HepG2 (cell line): ENCODE results near the gene LMF2. TPM values are rescaled to one million over a fixed set of nuclear protein-coding genes. Genes with fewer than 3 reads are reported as not detected.

Source experiments
- AHDC1 ChIP-seq: sonication (generic); formaldehyde crosslinking; IDR thresholded peaks from 2 replicates; pipeline ENCODE4 v1.5.1; 2020; ENCODE audit warnings: mild to moderate bottlenecking, missing genetic modification reagents, borderline replicate concordance
- DBP ChIP-seq: sonication (generic); formaldehyde crosslinking; IDR thresholded peaks from 2 replicates; pipeline ENCODE4 v1.4.0; 2020; ENCODE audit warnings: missing genetic modification reagents; ENCODE audit errors: not compliant biosample characterization
- FOXM1 ChIP-seq: sonication (generic); formaldehyde crosslinking; IDR thresholded peaks from 2 replicates; pipeline ENCODE4 v1.5.0; 2020; ENCODE audit warnings: missing genetic modification reagents
- HOXA9 ChIP-seq: sonication (generic); formaldehyde crosslinking; IDR thresholded peaks from 2 replicates; pipeline ENCODE4 v1.8.1; 2022; ENCODE audit warnings: missing genetic modification reagents, mild to moderate bottlenecking, moderate library complexity, borderline replicate concordance
- IRF9 ChIP-seq: sonication (generic); formaldehyde crosslinking; IDR thresholded peaks from 2 replicates; pipeline ENCODE4 v1.8.0; 2022; ENCODE audit warnings: missing genetic modification reagents, mild to moderate bottlenecking, borderline replicate concordance
- IRX3 ChIP-seq: sonication (generic); formaldehyde crosslinking; IDR thresholded peaks from 2 replicates; pipeline ENCODE4 v1.8.1; 2023; ENCODE audit warnings: mild to moderate bottlenecking, low read depth, missing genetic modification reagents, borderline replicate concordance
- JARID2 ChIP-seq: sonication (generic); formaldehyde crosslinking; IDR thresholded peaks from 2 replicates; pipeline ENCODE4 v1.8.1; 2023; ENCODE audit warnings: missing genetic modification reagents, inconsistent platforms; ENCODE audit not compliant: insufficient replicate concordance
- KMT2A ChIP-seq: sonication (generic); formaldehyde crosslinking; IDR thresholded peaks from 2 replicates; pipeline ENCODE4 v1.4.0; 2020; ENCODE audit warnings: missing genetic modification reagents
- MYNN ChIP-seq: sonication (generic); formaldehyde crosslinking; IDR thresholded peaks from 2 replicates; pipeline ENCODE4 v1.4.0; 2020; ENCODE audit warnings: mild to moderate bottlenecking, low read depth, missing genetic modification reagents
- THRA ChIP-seq: sonication (generic); formaldehyde crosslinking; IDR thresholded peaks from 2 replicates; pipeline ENCODE4 v1.4.0; 2020; ENCODE audit warnings: missing genetic modification reagents, borderline replicate concordance
- ZBTB25 ChIP-seq: IDR thresholded peaks from 2 replicates; pipeline ENCODE4 v1.6.1; 2018; ENCODE audit warnings: missing genetic modification reagents
- ZFP1 ChIP-seq: IDR thresholded peaks from 2 replicates; pipeline ENCODE4 v1.6.1; 2016
- ZNF367 ChIP-seq: sonication (generic); formaldehyde crosslinking; IDR thresholded peaks from 2 replicates; pipeline ENCODE4 v1.4.0; 2020; ENCODE audit warnings: missing genetic modification reagents, borderline replicate concordance
- ZNF451 ChIP-seq: sonication (generic); formaldehyde crosslinking; IDR thresholded peaks from 2 replicates; pipeline ENCODE4 v1.5.0; 2020; ENCODE audit warnings: mild to moderate bottlenecking, missing genetic modification reagents
- ZNF567 ChIP-seq: sonication (generic); formaldehyde crosslinking; IDR thresholded peaks from 2 replicates; pipeline ENCODE4 v1.8.1; 2023; ENCODE audit warnings: mild to moderate bottlenecking, missing genetic modification reagents, borderline replicate concordance
- ZSCAN5A ChIP-seq: sonication (generic); formaldehyde crosslinking; IDR thresholded peaks from 2 replicates; pipeline ENCODE4 v1.8.0; 2022; ENCODE audit warnings: mild to moderate bottlenecking, missing genetic modification reagents, borderline replicate concordance
- polyA plus RNA-seq, 8 experiments: library from polyadenylated mRNA; depleted of rRNA in 3 of 8; stranded (reverse) in 7 of 8; unstranded in 1 of 8; fragments of >200 nt; fragmentation: Illumina TruSeq in 4 of 8; extraction: Trizol in 4 of 8; gene quantifications; 2 replicates each; pipeline versions ENCODE4 v1.2.1 to v1.2.3, GENCODE V29; 2011 to 2016; ENCODE audit warnings: low read depth in 4 of 8, missing spikeins in 1 of 8, mixed read lengths in 1 of 8; ENCODE audit not compliant: insufficient read depth in 1 of 8
- total RNA-seq, 5 experiments: library from RNA; depleted of rRNA; stranded (reverse); fragments of >200 nt; fragmentation: Illumina TruSeq; extraction: Trizol; gene quantifications; 2 replicates each; pipeline ENCODE4 v1.2.3, GENCODE V29; 2016; ENCODE audit warnings: low read depth in 1 of 5

LMF2 gene
- total and polyA plus RNA-seq, 2 of the 13 experiments (the other 11 are each of a cell fraction or from before 2014, with no cell fraction given) = 23.3 to 30.6 TPM

- TF ChIP-seq ZNF567 = peak; percentile 98
- TF ChIP-seq JARID2 (CRISPR knock-in tag) = no peak
- TF ChIP-seq IRF9 (CRISPR knock-in tag) = peak; percentile 52; the same call in 1 of the 2 replicates
- TF ChIP-seq ZSCAN5A (CRISPR knock-in tag) = peak; percentile 69
- TF ChIP-seq MYNN (CRISPR knock-in tag) = no peak
- TF ChIP-seq ZFP1 (CRISPR knock-in tag) = no peak
- no peak; the same call in 1 of the 2 replicates for TF ChIP-seq THRA (CRISPR knock-in tag)
- TF ChIP-seq ZNF367 (CRISPR knock-in tag) = peak; percentile 71; the same call in 1 of the 2 replicates
- no peak for TF ChIP-seq DBP (CRISPR knock-in tag)
- peak; percentile 49; the same call in 1 of the 2 replicates for TF ChIP-seq KMT2A
- no peak; the same call in 1 of the 2 replicates for TF ChIP-seq IRX3 (CRISPR knock-in tag)
- TF ChIP-seq FOXM1 = 0 out of 2 replicates have a peak, but pooled peaks have one; percentile 14
- TF ChIP-seq ZNF451 (CRISPR knock-in tag) = 0 out of 2 replicates have a peak, but pooled peaks have one; percentile 71
- peak; percentile 35; the same call in 1 of the 2 replicates for TF ChIP-seq ZBTB25 (CRISPR knock-in tag)
- TF ChIP-seq HOXA9 (CRISPR knock-in tag) = 0 out of 2 replicates have a peak, but pooled peaks have one; percentile 41
- no peak for TF ChIP-seq AHDC1 (CRISPR knock-in tag)
Observed at GRCh38 chr22:50525104-50525857, 17.8 kb upstream of the LMF2 start, which contains the start of gene SCO2 (continued).
